HepG2 (cell line): ENCODE measurements around the gene MIB1. TPM values are rescaled to one million over a fixed set of nuclear protein-coding genes. Genes with fewer than 3 reads are reported as not detected.

ENCODE experiments used
- ATAC-seq: fragments of 200-7000 bp; cut with Tn5 transposase; 3 replicates; pipeline ENCODE4 v1.9.1; 2020; ENCODE audit warnings: mild to moderate bottlenecking, moderate library complexity
- BruUV-seq: library from RNA; stranded (reverse); fragments of 400-500 nt; replicated peaks from 2 replicates; lab custom pipeline; 2021; lab: Mats Ljungman, UMichigan
- CTCF ChIA-PET: fragments of 300-600 bp; formaldehyde crosslinking; extraction: SDS; loops from one replicate; lab custom pipeline; 2021; ENCODE audit warnings: low total read pairs, inconsistent platforms, low intra/inter-chr PET ratio; lab: Yijun Ruan, JAX
- POLR2A ChIA-PET: fragments of 350-600 bp; sonication (Branson Sonifier 250); formaldehyde crosslinking; loops from one replicate; lab custom pipeline; 2020; ENCODE audit warnings: antibody characterized with exemption, inconsistent platforms; lab: Yijun Ruan, JAX
- DNase-seq: peaks from one replicate; pipeline ENCODE4 v3.0.0-alpha.2; 2015; ENCODE audit warnings: low spot score
- FAIRE-seq: peaks from 3 replicates; lab custom pipeline; 2011; peaks lifted over from hg19 to GRCh38; lab: Jason Lieb, UNC
- H2AFZ ChIP-seq: one replicate; pipeline ENCODE4 v1.6.1; 2011; ENCODE audit warnings: low read length, inconsistent platforms
- H3K27ac ChIP-seq: fragments of 300-600 bp; 3 replicates; pipeline ENCODE4 v1.8.0; 2011; ENCODE audit warnings: mixed run types, mild to moderate bottlenecking, mixed read lengths, low read length, inconsistent platforms; ENCODE audit not compliant: insufficient read depth; ENCODE audit errors: extremely low read length
- H3K27me3 ChIP-seq, 2 experiments: fragments of 200-600 bp in 1 of 2; 2 replicates in 1 of 2; 3 replicates in 1 of 2; pipeline versions ENCODE4 v1.6.0 to v1.8.0; 2011; ENCODE audit warnings: low read length in 2 of 2, mild to moderate bottlenecking in 2 of 2, moderate library complexity in 2 of 2, inconsistent platforms in 1 of 2; ENCODE audit not compliant: insufficient read depth in 2 of 2, control insufficient read depth in 1 of 2
- H3K36me3 ChIP-seq, 2 experiments: fragments of 200-600 bp in 1 of 2; replicated peaks in 1 of 2; 2 replicates in 1 of 2; 3 replicates in 1 of 2; pipeline versions ENCODE4 v1.5.1 to v1.8.0; 2011; ENCODE audit warnings: low read length in 2 of 2, inconsistent platforms in 1 of 2; ENCODE audit not compliant: insufficient read depth in 2 of 2, control insufficient read depth in 1 of 2
- H3K4me1 ChIP-seq: 2 replicates; pipeline ENCODE4 v1.5.1; 2012; ENCODE audit warnings: low read length, inconsistent platforms; ENCODE audit not compliant: insufficient read depth
- H3K4me2 ChIP-seq: 2 replicates; pipeline ENCODE4 v1.6.0; 2011; ENCODE audit warnings: low read depth, low read length, inconsistent platforms
- H3K4me3 ChIP-seq, 3 experiments: fragments of 200-600 bp in 1 of 3; sonication (generic), shearing (Covaris generic) in 1 of 3; replicated peaks in 1 of 3; 2 replicates each; pipeline ENCODE4 v1.5.1; 2011 to 2016; ENCODE audit warnings: low read length in 3 of 3, inconsistent platforms in 2 of 3, low read depth in 2 of 3, mild to moderate bottlenecking in 2 of 3, control low read depth in 1 of 3, mixed read lengths in 1 of 3; ENCODE audit not compliant: insufficient read depth in 1 of 3
- H3K79me2 ChIP-seq: one replicate; pipeline ENCODE4 v1.6.1; 2011; ENCODE audit warnings: low read length, inconsistent platforms; ENCODE audit not compliant: insufficient read depth
- H3K9ac ChIP-seq: 2 replicates; pipeline ENCODE4 v1.6.0; 2011; ENCODE audit warnings: mild to moderate bottlenecking, low read depth, low read length, inconsistent platforms; ENCODE audit not compliant: insufficient read depth
- H3K9me3 ChIP-seq: 2 replicates; pipeline ENCODE4 v1.5.1; 2012; ENCODE audit warnings: mild to moderate bottlenecking, low read length
- H4K20me1 ChIP-seq: 2 replicates; pipeline ENCODE4 v1.6.0; 2011; ENCODE audit warnings: inconsistent platforms, mild to moderate bottlenecking, low read length, moderate library complexity; ENCODE audit not compliant: insufficient read depth
- BORCS8-MEF2B ChIP-seq: sonication (generic); formaldehyde crosslinking; IDR thresholded peaks from 2 replicates; pipeline ENCODE4 v1.8.0; 2022; ENCODE audit warnings: mild to moderate bottlenecking, missing genetic modification reagents
- DDIT3 ChIP-seq: sonication (generic); formaldehyde crosslinking; IDR thresholded peaks from 2 replicates; pipeline ENCODE4 v1.4.0; 2020; ENCODE audit warnings: mild to moderate bottlenecking, missing genetic modification reagents
- GATAD2A ChIP-seq: IDR thresholded peaks from 2 replicates; pipeline ENCODE4 v1.6.1; 2016
- HMG20B ChIP-seq: conservative IDR thresholded peaks from 2 replicates; pipeline ENCODE4 v1.6.1; 2016; ENCODE audit warnings: missing genetic modification reagents, missing compliant biosample characterization
- HNRNPK ChIP-seq: fragments of 200-400 bp; formaldehyde crosslinking; IDR thresholded peaks from 2 replicates; pipeline ENCODE4 v1.6.1; 2018; ENCODE audit warnings: low read length, low read depth, moderate library complexity, mild to moderate bottlenecking; ENCODE audit not compliant: poor library complexity, severe bottlenecking
- MIER2 ChIP-seq: IDR thresholded peaks from 2 replicates; pipeline ENCODE4 v1.6.1; 2016; ENCODE audit warnings: missing biosample characterization, missing genetic modification reagents
- NKX3-1 ChIP-seq: sonication (generic); formaldehyde crosslinking; IDR thresholded peaks from 2 replicates; pipeline ENCODE4 v1.5.0; 2020; ENCODE audit warnings: missing genetic modification reagents
- NONO ChIP-seq, 2 experiments: fragments of 450-650 bp in 1 of 2; sonication (generic) in 1 of 2; formaldehyde crosslinking in 1 of 2; IDR thresholded peaks in 1 of 2; conservative IDR thresholded peaks in 1 of 2; 2 replicates each; pipeline versions ENCODE4 v1.6.1 to v1.8.0; 2017 to 2022; ENCODE audit warnings: mild to moderate bottlenecking in 1 of 2, missing genetic modification reagents in 1 of 2, moderate library complexity in 1 of 2
- SALL1 ChIP-seq: sonication (generic); formaldehyde crosslinking; IDR thresholded peaks from 2 replicates; pipeline ENCODE4 v1.8.0; 2022; ENCODE audit warnings: mild to moderate bottlenecking, missing genetic modification reagents
- YY1 ChIP-seq: IDR thresholded peaks from 2 replicates; pipeline ENCODE4 v1.6.1; 2011; ENCODE audit warnings: low read length, low read depth, moderate library complexity, mild to moderate bottlenecking; ENCODE audit not compliant: insufficient read depth, insufficient replicate concordance
- ZNF547 ChIP-seq: sonication (generic); formaldehyde crosslinking; IDR thresholded peaks from 2 replicates; pipeline ENCODE4 v1.5.1; 2020; ENCODE audit warnings: mild to moderate bottlenecking, missing genetic modification reagents
- ZNF788 ChIP-seq: sonication (generic); formaldehyde crosslinking; IDR thresholded peaks from 2 replicates; pipeline ENCODE4 v1.5.0; 2020; ENCODE audit warnings: mild to moderate bottlenecking, missing genetic modification reagents, borderline replicate concordance
- WGBS: methylation state at CpG from one replicate; pipeline ENCODE4 v1.1.6; 2017; ENCODE audit warnings: low lambda C conversion rate; 5-methylcytosine and 5-hydroxymethylcytosine counted together
- in situ Hi-C: cut with HindIII; loops from 2 replicates; pipeline ENCODE4 v1.10.0; 2017; ENCODE audit warnings: low pct_unique_long_range_greater_than_20kb; ENCODE audit not compliant: extremely low pct_ligation_motif_present
- intact Hi-C: fragments of 100-400 bp; cut with micrococcal nuclease; formaldehyde crosslinking; loops from one replicate; pipeline ENCODE4 v1.10.0; 2022; ENCODE audit not compliant: unreplicated experiment
- polyA plus RNA-seq, 8 experiments: library from polyadenylated mRNA; depleted of rRNA in 3 of 8; stranded (reverse) in 7 of 8; unstranded in 1 of 8; fragments of >200 nt; fragmentation: Illumina TruSeq in 4 of 8; extraction: Trizol in 4 of 8; gene quantifications; 2 replicates each; pipeline versions ENCODE4 v1.2.1 to v1.2.3, GENCODE V29; 2011 to 2016; ENCODE audit warnings: low read depth in 4 of 8, missing spikeins in 1 of 8, mixed read lengths in 1 of 8; ENCODE audit not compliant: insufficient read depth in 1 of 8
- total RNA-seq, 5 experiments: library from RNA; depleted of rRNA; stranded (reverse); fragments of >200 nt; fragmentation: Illumina TruSeq; extraction: Trizol; gene quantifications; 2 replicates each; pipeline ENCODE4 v1.2.3, GENCODE V29; 2016; ENCODE audit warnings: low read depth in 1 of 5
- TF ChIP-seq, protein P1 (sequence below): sonication (generic); formaldehyde crosslinking; conservative IDR thresholded peaks from 2 replicates; pipeline ENCODE4 v1.8.1; 2023; ENCODE audit warnings: missing genetic modification reagents
- TF ChIP-seq, protein P2 (sequence below): sonication (generic); formaldehyde crosslinking; IDR thresholded peaks from 2 replicates; pipeline ENCODE4 v1.4.0; 2020; ENCODE audit warnings: mild to moderate bottlenecking, missing genetic modification reagents

Gene MIB1
- total and polyA plus RNA-seq, 2 of the 13 experiments (the other 11 are each of a cell fraction or from before 2014, with no cell fraction given), result 12.0 to 47.0 TPM

GRCh38 chr18:21915546-21915945 lies 175.0 kb downstream of the MIB1 start:
- ChIA-PET CTCF (interaction anchor here (1.2 to 2.1 kb wide), 2 partner anchors 41 to 648 kb away, joined by 5 to 24 read pairs; no protein-coding TSS in a partner anchor), POLR2A (no interaction called here)
- intact Hi-C loops, result loop anchor here (10.0 kb wide), 1 partner anchor 199 kb away; no protein-coding TSS in a partner anchor
- ATAC-seq, result no peak
- Histone ChIP-seq H3K4me3 (no peak overlapping the region), H3K9me3 (no peaks in the 10 kb centered on the region), H3K27me3 (no peaks in the 10 kb centered on the region; a peak in 1 of 5 replicates), H3K9ac (no peak overlapping the region), H2AFZ (no peak overlapping the region), H3K4me1 (no peaks in the 10 kb centered on the region), H3K79me2 (no peaks in the 10 kb centered on the region), H3K27ac (no peak overlapping the region), H3K4me2 (no peak overlapping the region), H3K36me3 (no peaks in the 10 kb centered on the region), H4K20me1 (no peaks in the 10 kb centered on the region)
- WGBS, result 81% methylated on average over 9 of the region's 9 CpGs
- DNase-seq, result no peak
- in situ Hi-C loops, result no loop called here
- no peak for FAIRE-seq
- no TSS peak for BruUV-seq
- no peak for TF ChIP-seq HMG20B
- TF ChIP-seq, protein P1, sequence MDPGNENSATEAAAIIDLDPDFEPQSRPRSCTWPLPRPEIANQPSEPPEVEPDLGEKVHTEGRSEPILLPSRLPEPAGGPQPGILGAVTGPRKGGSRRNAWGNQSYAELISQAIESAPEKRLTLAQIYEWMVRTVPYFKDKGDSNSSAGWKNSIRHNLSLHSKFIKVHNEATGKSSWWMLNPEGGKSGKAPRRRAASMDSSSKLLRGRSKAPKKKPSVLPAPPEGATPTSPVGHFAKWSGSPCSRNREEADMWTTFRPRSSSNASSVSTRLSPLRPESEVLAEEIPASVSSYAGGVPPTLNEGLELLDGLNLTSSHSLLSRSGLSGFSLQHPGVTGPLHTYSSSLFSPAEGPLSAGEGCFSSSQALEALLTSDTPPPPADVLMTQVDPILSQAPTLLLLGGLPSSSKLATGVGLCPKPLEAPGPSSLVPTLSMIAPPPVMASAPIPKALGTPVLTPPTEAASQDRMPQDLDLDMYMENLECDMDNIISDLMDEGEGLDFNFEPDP (CRISPR knock-in tag), result no peak
- no peak for TF ChIP-seq HNRNPK
- TF ChIP-seq NKX3-1 (CRISPR knock-in tag), result no peak
- TF ChIP-seq NONO (IDR thresholded peaks at IDR 0.05), result no peak
- TF ChIP-seq NONO (CRISPR knock-in tag; conservative IDR thresholded peaks at IDR 0.05), result no peak
- no peak for TF ChIP-seq ZNF547 (CRISPR knock-in tag)
- TF ChIP-seq ZNF788 (CRISPR knock-in tag), result no peak
- TF ChIP-seq BORCS8-MEF2B, result no peak
- TF ChIP-seq SALL1 (CRISPR knock-in tag), result no peak
- TF ChIP-seq YY1, result no peak
- TF ChIP-seq, protein P2, sequence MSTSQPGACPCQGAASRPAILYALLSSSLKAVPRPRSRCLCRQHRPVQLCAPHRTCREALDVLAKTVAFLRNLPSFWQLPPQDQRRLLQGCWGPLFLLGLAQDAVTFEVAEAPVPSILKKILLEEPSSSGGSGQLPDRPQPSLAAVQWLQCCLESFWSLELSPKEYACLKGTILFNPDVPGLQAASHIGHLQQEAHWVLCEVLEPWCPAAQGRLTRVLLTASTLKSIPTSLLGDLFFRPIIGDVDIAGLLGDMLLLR, result no peak
- TF ChIP-seq DDIT3 (CRISPR knock-in tag), result no peak
- no peak for TF ChIP-seq MIER2
- no peak for TF ChIP-seq GATAD2A (CRISPR knock-in tag)
